Testis (tissue), 2 donors: ENCODE results near the gene REL.

ENCODE experiments used
- POLR2A ChIP-seq: fragments of 450-650 bp; IDR thresholded peaks from one replicate; pipeline ENCODE4 v1.6.1; 2017; ENCODE audit warnings: antibody characterized with exemption, mild to moderate bottlenecking, moderate library complexity
- TF ChIP-seq, protein P1 (sequence below), 3 experiments: fragments of 450-650 bp in 2 of 3; fragments of 200-600 bp in 1 of 3; sonication (generic) in 1 of 3; IDR thresholded peaks; one replicate each; pipeline ENCODE4 v1.5.1; 2016 to 2019; ENCODE audit warnings: antibody characterized with exemption in 3 of 3, mild to moderate bottlenecking in 2 of 3, moderate library complexity in 1 of 3

DNA sequence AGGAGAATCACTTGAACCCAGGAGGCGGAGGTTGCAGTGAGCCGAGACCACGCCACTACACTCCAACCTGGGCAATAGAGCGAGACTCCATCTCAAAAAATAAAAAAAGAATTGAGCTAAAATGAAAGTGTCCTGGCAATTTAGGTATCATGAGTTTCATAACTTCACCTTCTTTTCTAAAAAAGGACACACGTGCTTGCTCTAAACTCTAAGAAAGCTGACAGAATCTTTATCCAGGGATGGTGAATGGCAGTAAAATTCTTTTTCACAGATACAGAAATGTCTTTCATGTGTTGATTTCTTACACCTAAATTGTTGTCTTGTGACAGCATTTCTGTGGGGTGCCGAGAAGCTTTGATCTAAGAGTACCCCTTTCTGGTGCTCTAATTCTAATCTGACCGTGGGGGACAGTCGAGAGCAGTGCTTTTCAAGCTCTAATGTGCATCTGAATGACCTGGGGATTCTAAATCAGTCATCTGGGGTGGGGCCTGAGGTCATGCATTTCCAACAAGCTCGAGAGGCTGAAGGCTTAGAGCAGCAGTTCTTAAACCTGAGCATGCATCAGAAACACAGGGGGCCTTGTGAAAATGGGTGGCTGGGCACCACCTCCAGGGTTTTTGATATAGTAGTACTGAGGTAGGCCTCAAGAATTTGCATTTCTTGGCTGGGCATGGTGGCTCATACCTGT lies 42.1 kb upstream of the REL start:
- TF ChIP-seq POLR2A = no peak
- TF ChIP-seq, protein P1, sequence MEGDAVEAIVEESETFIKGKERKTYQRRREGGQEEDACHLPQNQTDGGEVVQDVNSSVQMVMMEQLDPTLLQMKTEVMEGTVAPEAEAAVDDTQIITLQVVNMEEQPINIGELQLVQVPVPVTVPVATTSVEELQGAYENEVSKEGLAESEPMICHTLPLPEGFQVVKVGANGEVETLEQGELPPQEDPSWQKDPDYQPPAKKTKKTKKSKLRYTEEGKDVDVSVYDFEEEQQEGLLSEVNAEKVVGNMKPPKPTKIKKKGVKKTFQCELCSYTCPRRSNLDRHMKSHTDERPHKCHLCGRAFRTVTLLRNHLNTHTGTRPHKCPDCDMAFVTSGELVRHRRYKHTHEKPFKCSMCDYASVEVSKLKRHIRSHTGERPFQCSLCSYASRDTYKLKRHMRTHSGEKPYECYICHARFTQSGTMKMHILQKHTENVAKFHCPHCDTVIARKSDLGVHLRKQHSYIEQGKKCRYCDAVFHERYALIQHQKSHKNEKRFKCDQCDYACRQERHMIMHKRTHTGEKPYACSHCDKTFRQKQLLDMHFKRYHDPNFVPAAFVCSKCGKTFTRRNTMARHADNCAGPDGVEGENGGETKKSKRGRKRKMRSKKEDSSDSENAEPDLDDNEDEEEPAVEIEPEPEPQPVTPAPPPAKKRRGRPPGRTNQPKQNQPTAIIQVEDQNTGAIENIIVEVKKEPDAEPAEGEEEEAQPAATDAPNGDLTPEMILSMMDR (IDR thresholded peaks at IDR 0.05) = no peak
